GM21825 (cell line): ENCODE data around the gene HBB.
"Not testable (repeated sequence)": the region's sequence is repeated elsewhere in the genome, so short reads cannot be mapped to it uniquely, and the experiment has no call there.

Experiments
- ATAC-seq: cut with Tn5 transposase; IDR thresholded peaks from one replicate; pipeline ENCODE4 v1.9.1; 2021; ENCODE audit warnings: mild to moderate bottlenecking, moderate library complexity; ENCODE audit not compliant: unreplicated experiment

The HBB gene

GRCh38 chr11:5226732-5227310, at the start of gene HBB:
Gene HBB (minus strand): TSS chr11:5227071. CDS start chr11:5227021, 50 bp downstream.
- ATAC-seq: no peak

DNA sequence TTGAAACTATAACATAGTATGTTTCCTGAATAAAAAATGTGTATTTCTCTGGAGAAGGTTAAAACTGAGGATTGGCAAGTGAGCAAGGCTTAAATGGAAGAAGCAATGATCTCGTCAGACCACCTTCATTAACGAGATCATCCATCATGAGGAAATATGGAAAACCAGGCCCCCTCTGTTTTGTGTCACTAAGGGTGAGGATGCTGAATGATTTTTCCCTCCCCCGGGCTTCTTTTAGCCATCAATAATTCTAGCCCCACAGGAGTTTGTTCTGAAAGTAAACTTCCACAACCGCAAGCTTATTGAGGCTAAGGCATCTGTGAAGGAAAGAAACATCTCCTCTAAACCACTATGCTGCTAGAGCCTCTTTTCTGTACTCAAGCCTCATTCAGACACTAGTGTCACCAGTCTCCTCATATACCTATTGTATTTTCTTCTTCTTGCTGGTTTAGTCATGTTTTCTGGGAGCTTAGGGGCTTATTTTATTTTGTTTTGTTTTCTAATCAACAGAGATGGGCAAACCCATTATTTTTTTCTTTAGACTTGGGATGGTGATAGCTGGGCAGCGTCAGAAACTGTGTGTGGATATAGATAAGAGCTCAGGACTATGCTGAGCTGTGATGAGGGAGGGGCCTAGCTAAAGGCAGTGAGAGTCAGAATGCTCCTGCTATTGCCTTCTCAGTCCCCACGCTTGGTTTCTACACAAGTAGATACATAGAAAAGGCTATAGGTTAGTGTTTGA, 48.7 kb upstream of the HBB start:
- ATAC-seq: no peak

DNA sequence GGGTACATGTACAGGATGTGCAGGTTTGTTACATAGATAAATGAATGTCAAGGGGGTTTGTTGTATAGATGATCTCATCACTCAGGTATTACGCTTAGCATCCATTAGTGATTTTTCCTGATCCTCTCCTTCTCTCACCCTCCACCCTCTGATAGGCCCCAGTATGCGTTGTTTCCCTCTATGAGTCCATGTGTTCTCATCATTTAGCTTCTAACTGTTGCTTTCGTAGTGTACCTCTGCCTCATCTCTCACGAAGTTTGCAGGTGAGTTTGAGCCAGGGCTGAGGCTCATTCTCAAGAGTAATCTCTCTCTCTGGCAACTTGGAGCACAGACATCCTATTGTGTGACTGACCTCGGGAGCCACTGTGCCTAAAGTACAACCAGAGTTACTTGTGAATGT, 47.5 kb upstream of the HBB start:
- no peak for ATAC-seq

DNA sequence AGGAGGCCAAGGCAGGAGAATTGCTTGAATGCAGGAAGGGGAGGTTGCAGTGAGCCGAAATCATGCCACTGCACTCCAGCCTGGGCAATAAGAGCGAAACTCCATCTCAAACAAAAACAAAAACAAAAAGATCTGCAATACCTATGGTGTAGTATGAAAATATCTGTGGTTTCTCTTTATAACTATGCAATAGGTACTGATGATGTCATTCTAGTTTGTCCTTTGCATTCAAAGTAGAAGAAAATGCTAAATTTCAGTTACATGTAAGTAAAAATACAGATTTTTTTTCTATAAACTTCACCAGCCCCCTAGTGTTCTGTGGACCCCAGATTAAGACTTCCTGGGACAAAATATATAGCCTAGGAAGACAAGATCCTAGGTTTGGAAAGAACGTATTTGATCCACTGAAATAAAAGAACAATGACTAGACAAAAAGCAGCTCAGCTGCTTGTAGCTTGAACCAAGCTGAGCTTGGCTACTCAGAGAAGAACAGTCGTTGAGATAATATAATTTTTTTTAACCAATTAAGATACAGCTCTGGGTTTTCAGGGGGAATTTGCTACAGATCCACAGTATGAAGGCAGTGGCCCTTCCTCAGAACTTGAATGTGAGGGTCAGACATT, 45.6 kb upstream of the HBB start:
- ATAC-seq: no peak

GRCh38 chr11:5269715-5270147, 42.9 kb upstream of the HBB start, which contains the start of gene HBE1:
Gene HBE1 (minus strand): TSS chr11:5269945. CDS start chr11:5269890, 55 bp downstream.
- ATAC-seq: no peak

GRCh38 chr11:5267033-5267563, 40.2 kb upstream of the HBB start:
- ATAC-seq: no peak

DNA sequence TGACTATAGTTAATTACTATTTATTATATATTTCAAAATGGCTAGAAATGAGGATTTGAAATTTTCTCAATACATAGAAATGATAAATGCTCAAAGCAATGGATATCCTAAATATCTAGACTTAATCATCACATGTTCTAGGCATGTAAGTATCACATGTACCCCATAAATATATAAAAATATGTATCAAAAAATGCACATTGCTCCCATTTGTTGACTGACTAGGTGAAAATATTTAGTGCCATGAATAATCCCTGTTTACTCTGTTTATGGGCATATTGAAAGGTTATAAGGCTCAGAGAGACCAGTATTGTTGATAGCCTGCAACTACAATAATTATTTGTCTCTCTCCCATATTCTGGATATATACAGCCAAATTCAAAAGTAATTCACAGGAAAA, 39.7 kb upstream of the HBB start:
- ATAC-seq: no peak

GRCh38 chr11:5265832-5266231, 39.0 kb upstream of the HBB start:
- ATAC-seq: no peak

DNA sequence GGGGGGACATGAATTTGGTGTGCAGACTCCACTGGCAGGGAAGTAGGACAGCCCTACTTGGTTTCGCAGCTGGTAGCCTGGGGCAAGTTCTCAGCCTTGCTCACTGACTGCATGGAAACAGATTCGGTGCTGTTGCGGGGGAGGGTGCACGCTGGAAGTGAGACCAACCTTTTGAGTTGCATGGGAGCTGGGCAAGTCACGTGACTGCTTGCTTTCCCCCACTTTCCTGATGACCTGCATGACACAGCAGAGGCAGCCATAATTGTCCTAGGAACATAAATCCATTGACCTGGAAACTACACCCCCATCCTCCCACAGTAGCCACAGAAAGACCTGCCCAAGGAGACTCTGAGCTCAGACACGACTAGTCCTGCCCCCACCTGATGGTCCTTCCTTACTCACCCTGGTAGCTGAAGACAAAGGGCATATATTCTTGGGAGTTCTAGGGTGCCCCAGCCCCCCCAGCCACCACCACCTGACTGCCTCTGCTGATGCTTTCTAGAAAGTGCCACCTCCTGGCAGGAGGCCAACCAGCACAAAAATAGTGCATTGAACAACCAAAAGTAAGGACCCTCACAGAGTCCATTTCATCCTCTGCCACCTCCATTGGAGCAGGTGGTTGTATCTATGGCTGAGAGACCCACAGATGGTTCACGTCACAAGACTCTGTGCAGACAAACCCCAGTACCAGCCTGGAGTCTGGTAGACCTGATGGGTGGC, 31.8 kb upstream of the HBB start:
- no peak for ATAC-seq

DNA sequence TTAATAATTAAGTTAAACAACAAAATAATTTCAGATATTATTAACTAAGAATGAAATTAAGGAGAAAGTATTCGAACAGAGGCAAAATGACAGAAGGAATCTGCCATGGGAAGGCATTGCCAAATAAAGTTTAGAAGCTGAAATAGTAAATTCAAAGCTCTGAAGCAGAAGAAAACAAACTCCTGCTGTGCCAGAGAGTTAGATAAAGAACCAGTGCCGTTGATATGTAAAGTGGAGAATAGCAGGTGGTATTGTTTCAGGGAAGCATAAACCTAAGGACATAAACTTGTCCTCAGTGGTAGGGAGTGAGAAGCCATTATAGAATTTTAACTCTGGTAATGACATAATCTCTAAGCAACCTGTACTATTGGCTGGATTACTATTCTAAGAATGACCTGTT, 30.4 kb upstream of the HBB start:
- ATAC-seq: no peak

DNA sequence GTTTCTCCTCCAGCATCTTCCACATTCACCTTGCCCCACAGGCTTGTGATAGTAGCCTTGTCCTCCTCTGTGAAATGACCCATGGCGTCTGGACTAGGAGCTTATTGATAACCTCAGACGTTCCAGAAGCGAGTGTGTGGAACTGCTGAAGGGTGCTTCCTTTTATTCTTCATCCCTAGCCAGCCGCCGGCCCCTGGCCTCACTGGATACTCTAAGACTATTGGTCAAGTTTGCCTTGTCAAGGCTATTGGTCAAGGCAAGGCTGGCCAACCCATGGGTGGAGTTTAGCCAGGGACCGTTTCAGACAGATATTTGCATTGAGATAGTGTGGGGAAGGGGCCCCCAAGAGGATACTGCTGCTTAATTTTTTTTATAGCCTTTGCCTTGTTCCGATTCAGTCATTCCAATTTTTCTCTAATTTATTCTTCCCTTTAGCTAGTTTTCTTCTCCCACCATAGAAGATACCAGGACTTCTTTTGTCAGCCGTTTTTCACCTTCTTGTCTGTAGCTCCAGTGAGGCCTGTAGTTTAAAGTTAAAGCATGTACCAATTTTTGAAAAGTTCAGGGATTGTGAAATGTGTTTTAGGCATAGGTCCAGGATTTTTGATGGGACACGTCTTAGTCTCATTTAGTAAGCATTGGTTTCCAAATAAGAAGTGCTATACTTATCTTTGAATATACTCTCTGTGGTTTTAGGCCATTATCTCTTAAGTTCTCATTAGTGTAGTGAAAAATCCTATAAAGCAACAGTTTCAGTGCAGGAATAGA, 28.0 kb upstream of the HBB start, which contains the start of gene HBG2:
HBG2 (minus strand) TSS at position 136 of the 768 bp plus-strand sequence; CDS start at position 83, 53 bp downstream.
- ATAC-seq: not testable (repeated sequence)

GRCh38 chr11:5254023-5254422, 27.2 kb upstream of the HBB start:
- not testable (repeated sequence) for ATAC-seq

- not testable (repeated sequence) for ATAC-seq
These were observed 26.6 kb upstream of the HBB start for GRCh38 chr11:5253440-5253839.

DNA sequence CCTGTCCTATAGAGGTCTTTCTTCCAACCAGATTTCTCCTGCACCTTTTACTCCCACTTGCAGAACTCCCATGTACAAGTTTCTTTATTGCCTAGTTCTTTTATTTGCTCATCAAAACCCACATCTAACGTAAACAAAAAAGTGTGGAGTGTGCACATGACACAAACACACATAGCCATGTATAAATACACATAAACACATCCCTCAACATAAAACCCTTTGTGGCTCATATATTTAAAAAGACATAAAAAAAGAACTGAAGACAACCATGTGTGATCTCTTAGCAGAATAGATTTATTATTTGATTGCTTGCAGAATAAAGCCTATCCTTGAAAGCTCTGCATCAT, 26.0 kb upstream of the HBB start:
- ATAC-seq: no peak

GRCh38 chr11:5252192-5252918, 25.5 kb upstream of the HBB start:
- ATAC-seq: no peak

- ATAC-seq: no peak
These were observed 24.9 kb upstream of the HBB start for GRCh38 chr11:5251746-5252145.

DNA sequence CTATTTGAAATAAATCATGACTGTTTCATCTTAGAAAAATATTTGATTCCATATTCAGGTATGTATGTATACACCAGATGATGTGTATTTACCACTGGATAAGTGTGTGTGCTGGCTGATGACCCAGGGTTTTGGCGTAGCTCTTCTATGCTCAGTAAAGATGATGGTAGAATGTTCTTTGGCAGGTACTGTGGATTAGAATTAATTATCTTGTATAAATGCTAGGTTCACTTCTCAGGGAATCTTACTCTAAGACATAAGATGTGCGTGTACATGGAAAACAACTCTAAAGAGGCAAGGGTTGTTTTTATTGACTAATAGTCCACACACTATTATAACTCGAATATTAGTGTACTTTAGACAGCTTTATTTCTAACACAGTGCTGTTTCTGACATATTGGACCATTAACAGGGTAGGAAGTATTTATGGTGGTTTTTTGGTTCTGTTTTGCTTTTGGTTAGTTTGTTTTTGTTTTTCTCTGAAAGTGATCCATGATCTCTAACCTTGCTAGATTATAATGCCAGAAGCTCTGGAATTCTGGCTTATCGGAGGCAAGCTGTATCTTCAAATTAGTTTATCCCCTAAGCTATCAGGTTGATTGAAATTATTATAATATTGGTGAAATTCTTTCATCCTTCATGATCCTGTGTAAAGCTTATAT, 23.8 kb upstream of the HBB start:
- no peak for ATAC-seq

GRCh38 chr11:5249807-5250396, 23.0 kb upstream of the HBB start, which contains the start of gene HBG1:
Gene HBG1 (minus strand): TSS chr11:5249857. CDS start chr11:5249804, 53 bp downstream.
- not testable (repeated sequence) for ATAC-seq

GRCh38 chr11:5248498-5248897, 21.6 kb upstream of the HBB start:
- not testable (repeated sequence) for ATAC-seq
